ENCODE data around the gene SSTR4. TPM values are rescaled to one million over a fixed set of nuclear protein-coding genes. Genes with fewer than 3 reads are reported as not detected.

SSTR4 gene
- total RNA-seq, 1 experiment from 2014 or later: not detected

GRCh38 chr20:23087587-23088251, 52.6 kb downstream of the SSTR4 start:
- DNase-seq: no peak
- intact Hi-C loops (cut with micrococcal nuclease; ENCODE audit: unreplicated experiment): no loop called here
- TF ChIP-seq CTCF (conservative IDR thresholded peaks at IDR 0.05): no peak
- no peak for TF ChIP-seq EZH2 (IDR thresholded peaks at IDR 0.05; ENCODE audit: low read depth)
- 0 out of 2 replicates have a peak, but pooled peaks cover 4% of the 10 kb centered on the region for H3K27me3 ChIP-seq (ENCODE audit: insufficient read depth, low read depth)
- no peaks in the 10 kb centered on the region for H4K20me1 ChIP-seq (ENCODE audit: insufficient read depth)
- H2AFZ ChIP-seq: no peak overlapping the region
- peaks cover 6% of the 10 kb centered on the region; the same call in 1 of the 2 replicates for H3F3A ChIP-seq (ENCODE audit: insufficient read depth, low read depth)
- H3K4me2 ChIP-seq: no peak overlapping the region
- no peaks in the 10 kb centered on the region for H3K36me3 ChIP-seq (ENCODE audit: low read depth)
- no peaks in the 10 kb centered on the region for H3K9me2 ChIP-seq (ENCODE audit: insufficient read depth)
- H3K79me2 ChIP-seq (ENCODE audit: low read depth): no peaks in the 10 kb centered on the region
- ChIA-PET POLR2A (ENCODE audit: unreplicated experiment) (no interaction called here), CTCF (no interaction called here)
- H3K4me3 ChIP-seq: no peak overlapping the region
- BruUV-seq (replicated peaks): no TSS peak
- H3K27ac ChIP-seq: no peak overlapping the region
- H3K4me1 ChIP-seq (replicated peaks; ENCODE audit: insufficient read depth): peaks cover 11% of the 10 kb centered on the region
- H3K9me3 ChIP-seq (ENCODE audit: insufficient read depth, low read depth): no peaks in the 10 kb centered on the region

Other genes starting within 250 kb of the SSTR4 start
- gene THBD, start 14.4 kb downstream of the SSTR4 start, total RNA-seq (2021): 1.7 and 3.0 TPM in 2 replicates
- gene CD93, start 51.0 kb downstream of the SSTR4 start, total RNA-seq (2021): 0.07 TPM in 1 of 2 replicates, not detected in the other

Measured in PC-9 (cell line).